ENCODE results near the gene HUS1B.

GRCh38 chr6:705047-705446 is 48.1 kb upstream of the HUS1B start:
- TF ChIP-seq, protein P1, sequence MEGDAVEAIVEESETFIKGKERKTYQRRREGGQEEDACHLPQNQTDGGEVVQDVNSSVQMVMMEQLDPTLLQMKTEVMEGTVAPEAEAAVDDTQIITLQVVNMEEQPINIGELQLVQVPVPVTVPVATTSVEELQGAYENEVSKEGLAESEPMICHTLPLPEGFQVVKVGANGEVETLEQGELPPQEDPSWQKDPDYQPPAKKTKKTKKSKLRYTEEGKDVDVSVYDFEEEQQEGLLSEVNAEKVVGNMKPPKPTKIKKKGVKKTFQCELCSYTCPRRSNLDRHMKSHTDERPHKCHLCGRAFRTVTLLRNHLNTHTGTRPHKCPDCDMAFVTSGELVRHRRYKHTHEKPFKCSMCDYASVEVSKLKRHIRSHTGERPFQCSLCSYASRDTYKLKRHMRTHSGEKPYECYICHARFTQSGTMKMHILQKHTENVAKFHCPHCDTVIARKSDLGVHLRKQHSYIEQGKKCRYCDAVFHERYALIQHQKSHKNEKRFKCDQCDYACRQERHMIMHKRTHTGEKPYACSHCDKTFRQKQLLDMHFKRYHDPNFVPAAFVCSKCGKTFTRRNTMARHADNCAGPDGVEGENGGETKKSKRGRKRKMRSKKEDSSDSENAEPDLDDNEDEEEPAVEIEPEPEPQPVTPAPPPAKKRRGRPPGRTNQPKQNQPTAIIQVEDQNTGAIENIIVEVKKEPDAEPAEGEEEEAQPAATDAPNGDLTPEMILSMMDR (IDR thresholded peaks at IDR 0.05; ENCODE audit: low read length), result no peak
- TF ChIP-seq EZH2phosphoT487 (IDR thresholded peaks at IDR 0.05; ENCODE audit: low read length), result no peak
- no peak for TF ChIP-seq EZH2 (optimal IDR thresholded peaks at IDR 0.05; ENCODE audit: low read depth, low read length)
